ENCODE data around the gene DOCK10.
"Not testable (repeated sequence)": the region's sequence is repeated elsewhere in the genome, so short reads cannot be mapped to it uniquely, and the experiment has no call there.

Gene DOCK10

GRCh38 chr2:224973112-224974016 is 68.9 kb downstream of the DOCK10 start:
- DNase-seq: no peak

DNA sequence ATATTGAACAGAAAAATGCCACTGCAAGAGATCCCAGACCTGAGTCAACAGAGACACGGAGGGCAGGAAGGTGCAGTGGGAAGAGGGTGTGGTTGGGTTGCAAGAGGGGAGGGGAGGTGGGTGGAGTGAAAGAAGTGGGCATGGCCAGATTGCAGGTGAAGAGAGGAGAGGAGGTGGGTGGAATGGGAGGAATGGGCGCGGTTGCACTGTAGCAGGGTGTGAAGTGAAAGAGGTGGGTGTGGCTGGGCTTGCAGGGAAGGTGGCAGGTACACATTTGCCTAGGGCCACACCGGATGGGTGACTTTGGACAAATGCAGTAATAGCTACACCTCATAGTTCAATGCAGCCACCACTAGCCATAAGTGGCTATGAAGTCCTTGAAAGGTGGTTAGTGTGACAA is 71.1 kb downstream of the DOCK10 start:
- no peak for DNase-seq

DNA sequence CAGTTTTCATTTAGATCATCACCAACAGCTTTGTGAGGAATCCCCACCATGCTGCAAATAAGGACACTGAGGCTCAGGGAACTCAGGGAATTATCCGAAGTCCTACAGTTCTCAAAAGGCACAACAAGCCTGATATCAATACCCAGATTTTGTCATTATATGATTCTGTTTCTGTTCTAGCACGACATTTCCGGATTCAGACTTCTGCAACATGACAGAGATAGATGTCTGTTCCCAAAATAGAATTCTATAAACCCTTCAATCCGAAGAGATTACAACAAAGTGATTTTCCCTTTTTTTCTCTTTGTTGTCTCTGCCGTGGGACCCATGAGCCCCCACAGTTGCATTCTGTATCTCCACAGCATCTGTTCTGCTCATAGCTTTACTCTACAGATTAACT is 72.0 kb downstream of the DOCK10 start:
- DNase-seq: no peak

GRCh38 chr2:224969633-224970260 is 72.5 kb downstream of the DOCK10 start:
- no peak for DNase-seq

DNA sequence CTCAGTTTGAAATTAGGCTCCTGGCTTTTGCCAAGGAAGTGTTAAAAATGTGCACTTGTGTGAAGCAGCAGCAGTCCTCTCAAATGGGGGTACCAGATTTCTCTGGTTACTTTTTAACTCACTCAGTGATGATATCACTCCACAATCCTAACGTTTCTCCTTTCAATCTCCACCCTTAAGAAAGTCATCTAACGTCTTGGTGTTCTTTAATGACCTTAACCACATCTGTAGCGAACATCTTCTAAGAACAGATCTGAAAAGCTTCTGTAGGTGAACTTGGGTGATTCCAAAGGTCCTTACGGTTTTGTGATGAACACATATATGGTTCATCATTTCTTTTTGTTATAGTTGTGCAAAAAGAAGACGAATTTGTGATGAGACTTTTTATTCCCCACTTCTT is 73.2 kb downstream of the DOCK10 start:
- no peak for DNase-seq

DNA sequence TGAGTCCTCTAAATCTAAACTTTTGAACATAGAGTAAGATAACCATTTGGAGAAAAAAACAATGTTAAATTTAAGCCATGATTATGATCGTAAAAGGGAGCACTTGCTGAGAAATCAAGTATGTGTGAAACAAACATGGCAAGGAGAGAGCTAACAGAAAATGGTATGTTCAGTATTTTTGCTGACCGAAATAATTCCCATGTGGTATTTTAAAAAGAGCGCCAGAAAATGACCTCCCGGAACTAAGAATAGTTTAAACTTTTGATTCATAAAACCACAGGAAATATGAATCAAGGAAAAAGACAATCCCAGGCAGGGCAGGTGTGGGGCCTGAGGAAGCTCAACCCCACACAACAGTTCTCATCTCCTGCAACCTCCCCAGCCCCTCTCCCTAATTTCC is 74.2 kb downstream of the DOCK10 start:
- no peak for DNase-seq

- no peak for DNase-seq
These were observed 75.7 kb downstream of the DOCK10 start for GRCh38 chr2:224966613-224967012.

- DNase-seq: no peak
These were observed 82.7 kb downstream of the DOCK10 start for GRCh38 chr2:224959556-224959955.

GRCh38 chr2:224958873-224959272 is 83.4 kb downstream of the DOCK10 start:
- no peak for DNase-seq

- DNase-seq: no peak
These were observed 83.8 kb downstream of the DOCK10 start for GRCh38 chr2:224958462-224958857.

GRCh38 chr2:224957540-224958461 is 84.5 kb downstream of the DOCK10 start:
- no peak for DNase-seq

DNA sequence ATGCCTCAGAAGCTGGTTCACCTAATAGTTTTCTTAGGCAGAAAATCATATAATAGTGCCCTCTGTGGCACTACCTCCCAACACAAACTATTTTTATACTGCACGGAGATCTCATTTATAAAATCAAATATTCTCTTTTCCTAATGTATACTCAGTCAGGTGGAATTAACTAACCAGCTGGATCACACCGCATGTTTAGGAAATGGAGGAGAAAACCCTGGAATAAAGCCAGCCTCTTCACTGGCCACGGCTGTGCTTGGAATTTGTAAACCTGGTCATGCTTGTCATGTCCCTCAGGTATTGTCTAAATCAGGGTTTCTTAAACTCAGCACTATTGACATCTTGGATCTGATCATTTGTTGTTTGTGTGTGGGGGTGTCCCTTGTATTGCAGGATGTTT is 85.6 kb downstream of the DOCK10 start:
- DNase-seq: no peak

DNA sequence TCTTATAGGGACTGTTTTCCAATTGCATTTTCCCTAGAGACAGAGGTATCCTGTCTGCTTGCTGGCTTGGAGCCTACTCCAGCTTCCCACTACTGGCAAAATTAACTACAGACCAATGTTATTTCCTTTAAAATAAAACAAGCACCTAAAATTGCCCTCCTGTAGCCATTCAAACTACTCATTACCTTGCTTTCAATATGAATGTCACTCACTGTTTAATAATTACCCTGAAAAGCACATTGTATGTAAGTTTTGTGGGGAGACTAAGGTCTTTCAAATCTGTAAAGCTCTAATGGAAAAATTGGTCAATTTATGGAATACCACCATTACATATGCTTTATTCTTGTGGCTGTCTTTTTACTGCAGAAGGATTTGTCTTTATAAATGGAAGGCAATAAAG is 87.3 kb downstream of the DOCK10 start:
- DNase-seq: no peak

DNA sequence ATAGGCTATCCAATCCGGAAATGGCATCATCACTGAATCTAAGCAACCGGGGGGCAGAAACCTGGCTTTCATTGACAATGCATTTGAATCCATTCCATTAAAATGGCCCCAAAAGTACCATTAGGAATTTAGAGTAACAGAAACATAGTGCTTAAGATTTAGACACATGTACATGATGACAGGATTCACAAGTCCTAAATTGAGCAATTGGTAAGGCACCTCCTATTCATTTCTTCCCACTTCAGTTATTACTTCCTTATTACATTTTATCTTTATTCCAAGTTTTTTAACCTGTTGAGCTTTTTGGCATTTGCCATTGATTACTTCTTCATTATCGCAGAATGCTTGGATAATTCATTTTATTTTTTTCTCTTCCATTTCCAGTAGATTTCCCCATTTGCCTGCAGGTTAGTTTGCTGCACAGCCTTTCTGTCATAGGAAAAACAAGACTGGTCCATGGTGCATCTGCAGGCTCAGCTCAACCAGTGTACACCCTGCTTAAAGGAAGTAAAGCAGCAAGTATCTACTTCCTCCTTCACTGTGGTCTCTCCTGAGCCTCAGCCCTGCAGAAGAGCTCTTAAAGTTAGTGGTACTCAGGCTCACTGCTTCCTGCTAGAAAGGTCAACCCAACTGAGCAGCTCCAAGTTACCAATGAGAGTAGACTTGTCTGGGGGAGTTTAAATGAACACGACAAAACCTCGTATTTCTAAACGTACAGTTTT is 89.2 kb downstream of the DOCK10 start:
- peak; percentile 55 for DNase-seq

DNA sequence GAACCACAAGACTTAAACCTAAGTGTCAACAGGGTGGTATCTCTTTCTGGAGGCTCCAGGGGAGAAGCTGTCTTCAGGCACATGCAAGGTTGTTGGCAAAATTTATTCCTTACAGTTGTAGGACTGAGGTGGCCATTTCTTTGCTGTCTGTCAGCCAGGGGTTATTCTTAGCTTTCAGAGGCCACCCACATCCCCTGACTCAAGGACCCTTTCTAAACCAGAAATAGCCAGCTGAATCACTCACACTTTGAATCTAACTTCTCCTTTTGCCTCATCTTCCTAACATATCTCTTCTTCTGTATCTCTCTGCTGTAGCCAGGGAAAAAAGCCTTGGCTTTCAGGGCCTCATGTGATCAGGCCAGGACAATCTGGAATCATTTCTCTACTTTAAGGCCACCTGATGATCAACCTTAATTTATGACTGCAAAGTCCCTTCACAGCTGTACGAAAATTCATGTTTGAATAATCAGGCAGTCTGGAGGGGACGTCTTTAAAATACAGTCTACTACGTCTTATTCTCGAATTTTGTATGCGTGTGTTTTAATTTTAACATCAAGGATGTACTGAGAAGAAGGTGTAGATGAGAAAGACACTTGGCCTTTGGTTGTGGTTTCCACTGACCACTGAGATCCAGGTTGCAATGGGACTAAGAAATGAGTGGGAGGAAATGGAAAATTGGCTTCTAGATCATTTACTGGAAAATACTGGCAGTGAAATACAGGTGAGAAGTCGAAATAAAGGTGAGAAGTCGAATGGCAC is 90.4 kb downstream of the DOCK10 start:
- no peak for DNase-seq

GRCh38 chr2:224948859-224949258 is 93.4 kb downstream of the DOCK10 start:
- DNase-seq: peak; percentile 50

GRCh38 chr2:224948005-224948404 is 94.3 kb downstream of the DOCK10 start:
- no peak for DNase-seq

DNA sequence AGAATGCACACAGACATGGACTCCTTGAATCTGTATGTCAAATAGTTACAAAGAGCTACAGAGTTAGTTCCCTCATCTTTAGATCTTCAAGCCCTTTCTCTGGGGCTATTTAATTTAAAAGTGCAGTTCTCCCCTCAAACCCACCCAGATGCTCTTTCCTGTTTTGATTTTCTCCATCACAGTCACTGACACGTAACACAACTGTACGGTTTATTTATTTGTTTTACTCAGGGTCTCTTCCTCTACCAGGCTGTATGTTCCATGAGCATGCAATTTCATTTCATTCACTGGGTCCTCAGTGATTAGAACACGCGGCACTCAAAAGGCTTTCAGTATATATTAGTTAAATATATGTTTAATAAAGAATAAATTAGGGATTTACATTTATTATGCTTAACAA is 94.7 kb downstream of the DOCK10 start:
- no peak for DNase-seq

DNA sequence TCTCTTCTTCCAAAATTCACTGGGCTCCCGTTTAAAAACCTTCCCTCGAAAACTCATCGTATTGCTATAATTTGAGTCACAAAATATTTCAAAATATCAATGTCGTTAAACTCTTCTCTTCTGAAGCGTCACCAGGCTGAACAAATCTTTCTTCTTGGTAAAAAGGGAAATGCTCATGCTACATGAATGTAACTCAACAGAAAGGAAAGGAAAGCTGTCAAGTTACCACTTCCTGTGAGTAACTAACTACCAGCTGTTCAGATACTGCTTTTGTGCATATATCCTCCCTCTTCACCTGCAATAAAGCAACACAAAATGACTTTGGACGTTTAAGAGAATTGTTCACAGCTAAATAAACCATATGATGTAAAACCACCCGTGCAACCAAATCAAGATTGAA is 95.4 kb downstream of the DOCK10 start:
- DNase-seq: peak; percentile 64

- peak; percentile 29 for DNase-seq
These were observed 97.3 kb downstream of the DOCK10 start for GRCh38 chr2:224944707-224945547.

GRCh38 chr2:224943601-224944041 is 98.6 kb downstream of the DOCK10 start:
- not testable (repeated sequence) for DNase-seq

Data from hematopoietic multipotent progenitor cell treated with erythropoietin and hydrocortisone succinate and interleukin-3 and kit ligand, for 6 days (in vitro differentiated cells).